GM23338 (cell line): Measurements from ENCODE around the gene HTR3C. TPM values are rescaled to one million over a fixed set of nuclear protein-coding genes. Genes with fewer than 3 reads are reported as not detected.

Experiments used
- ATAC-seq: fragments of 200-7000 bp; cut with Tn5 transposase; 3 replicates; pipeline ENCODE4 v1.9.1; 2020
- DNase-seq: peaks from one replicate; pipeline ENCODE4 v3.0.0-alpha.2; 2015; ENCODE audit warnings: low spot score
- H2AFZ ChIP-seq: fragments of 200-600 bp; sonication (generic); 2 replicates; pipeline ENCODE4 v1.8.0; 2016; ENCODE audit warnings: antibody characterized with exemption, mild to moderate bottlenecking, moderate library complexity
- H3F3A ChIP-seq: fragments of 200-600 bp; sonication (generic); replicated peaks from 2 replicates; pipeline ENCODE4 v1.8.0; 2017; ENCODE audit warnings: antibody characterized with exemption, mixed run types, low read depth
- H3K27ac ChIP-seq: fragments of 200-600 bp; sonication (generic); 2 replicates; pipeline ENCODE4 v1.6.1; 2016; ENCODE audit warnings: low read depth
- H3K27me3 ChIP-seq: fragments of 200-600 bp; sonication (generic); 2 replicates; pipeline ENCODE4 v1.8.0; 2016; ENCODE audit warnings: mild to moderate bottlenecking, mixed run types, moderate library complexity; ENCODE audit not compliant: insufficient read depth
- H3K36me3 ChIP-seq: fragments of 200-600 bp; sonication (generic); 2 replicates; pipeline ENCODE4 v1.8.0; 2016; ENCODE audit warnings: mild to moderate bottlenecking; ENCODE audit not compliant: insufficient read depth
- H3K4me1 ChIP-seq: fragments of 200-600 bp; sonication (generic); 2 replicates; pipeline ENCODE4 v1.8.0; 2016; ENCODE audit warnings: mild to moderate bottlenecking, moderate library complexity; ENCODE audit not compliant: insufficient read depth
- H3K4me2 ChIP-seq: fragments of 200-600 bp; sonication (generic); 2 replicates; pipeline ENCODE4 v1.7.1; 2017; ENCODE audit warnings: mixed run types
- H3K4me3 ChIP-seq: fragments of 200-600 bp; sonication (generic); 2 replicates; pipeline ENCODE4 v1.6.1; 2016; ENCODE audit warnings: mixed run types
- H3K79me2 ChIP-seq: fragments of 200-600 bp; sonication (generic); replicated peaks from 2 replicates; pipeline ENCODE4 v1.8.0; 2017; ENCODE audit warnings: mild to moderate bottlenecking; ENCODE audit not compliant: insufficient read depth
- H3K9me2 ChIP-seq: fragments of 200-600 bp; sonication (generic); 2 replicates; pipeline ENCODE4 v1.8.0; 2017; ENCODE audit not compliant: insufficient read depth
- H4K20me1 ChIP-seq: fragments of 200-600 bp; sonication (generic); replicated peaks from 2 replicates; pipeline ENCODE4 v1.8.0; 2017; ENCODE audit warnings: mild to moderate bottlenecking; ENCODE audit not compliant: insufficient read depth
- H3K27ac Mint-ChIP-seq: 2 replicates; pipeline ENCODE4 v1.8.0; 2020; ENCODE audit warnings: inconsistent platforms, mild to moderate bottlenecking, moderate library complexity, mixed read lengths
- H3K27me3 Mint-ChIP-seq: 3 replicates; pipeline ENCODE4 v1.8.0; 2022; ENCODE audit warnings: low read depth, mild to moderate bottlenecking, moderate library complexity, mixed read lengths, inconsistent platforms; ENCODE audit not compliant: insufficient read depth, poor library complexity
- H3K36me3 Mint-ChIP-seq: 3 replicates; pipeline ENCODE4 v1.8.0; 2021; ENCODE audit warnings: low read depth, mild to moderate bottlenecking, inconsistent platforms, moderate library complexity, mixed read lengths
- H3K4me1 Mint-ChIP-seq: 3 replicates; pipeline ENCODE4 v1.8.0; 2020; ENCODE audit warnings: mild to moderate bottlenecking, inconsistent platforms, mixed read lengths
- H3K4me3 Mint-ChIP-seq: 3 replicates; pipeline ENCODE4 v1.8.0; 2021; ENCODE audit warnings: moderate library complexity, mild to moderate bottlenecking, inconsistent platforms, mixed read lengths
- H3K9me3 Mint-ChIP-seq: 3 replicates; pipeline ENCODE4 v1.8.0; 2020; ENCODE audit warnings: moderate library complexity, mild to moderate bottlenecking, inconsistent platforms, mixed read lengths
- CREB1 ChIP-seq: fragments of 250-450 bp; sonication (Bioruptor Pico); IDR thresholded peaks from 2 replicates; pipeline ENCODE4 v1.5.0; 2020; ENCODE audit warnings: low read depth, mild to moderate bottlenecking, moderate library complexity
- EZH2phosphoT487 ChIP-seq: fragments of 200-600 bp; sonication (generic); IDR thresholded peaks from one replicate; pipeline ENCODE4 v1.8.1; 2018; ENCODE audit warnings: antibody characterized with exemption; ENCODE audit not compliant: unreplicated experiment
- JUNB ChIP-seq: IDR thresholded peaks from one replicate; pipeline ENCODE4 v1.6.1; 2016; ENCODE audit warnings: antibody characterized with exemption; ENCODE audit not compliant: unreplicated experiment
- ZNF462 ChIP-seq: fragments of 250-450 bp; sonication (Bioruptor Pico); IDR thresholded peaks from 2 replicates; pipeline ENCODE4 v1.5.0; 2020; ENCODE audit warnings: mild to moderate bottlenecking, moderate library complexity
- polyA plus RNA-seq: library from polyadenylated mRNA; unstranded; fragments of >200 nt; fragmentation: Nextera tagmentation; extraction: Ambion mirVana; gene quantifications from 2 replicates; pipeline ENCODE4 v1.2.1, GENCODE V29; 2016
- total RNA-seq: library from RNA; depleted of rRNA; stranded (reverse); fragments of >200 nt; shearing (Covaris generic); gene quantifications from 2 replicates; pipeline ENCODE4 v1.2.3, GENCODE V29; 2014

Gene HTR3C
- total and polyA plus RNA-seq, 2 experiments from 2014 or later, result not detected

- TF ChIP-seq CREB1 (CRISPR knock-in tag) (no peak), ZNF462 (CRISPR knock-in tag) (no peak), JUNB (no peak)
- no peak overlapping the region for H3K4me2 ChIP-seq
- H3K27me3 Mint-ChIP-seq, result peaks cover 4% of the 10 kb centered on the region
- H4K20me1 ChIP-seq, result no peaks in the 10 kb centered on the region
- H3K36me3 Mint-ChIP-seq, result no peaks in the 10 kb centered on the region
- ATAC-seq (no peak), DNase-seq (no peak)
- H3K27ac Mint-ChIP-seq, result no peak overlapping the region
- no peak overlapping the region for H3K27ac ChIP-seq
- no peaks in the 10 kb centered on the region for H3K4me1 Mint-ChIP-seq
- H3K9me2 ChIP-seq, result no peaks in the 10 kb centered on the region
- no peaks in the 10 kb centered on the region for H3K79me2 ChIP-seq
- no peaks in the 10 kb centered on the region for H3K27me3 ChIP-seq
- H3K36me3 ChIP-seq, result no peaks in the 10 kb centered on the region
- H3K9me3 Mint-ChIP-seq, result no peaks in the 10 kb centered on the region; the same call in 2 of the 3 replicates
- H3F3A ChIP-seq, result no peaks in the 10 kb centered on the region
- no peaks in the 10 kb centered on the region for H3K4me1 ChIP-seq
- peak overlapping the region; percentile 47; the same call in 1 of the 2 replicates for H2AFZ ChIP-seq
- H3K4me3 Mint-ChIP-seq, result no peak overlapping the region
- no peak overlapping the region for H3K4me3 ChIP-seq
These were observed 22.3 kb upstream of the HTR3C start for GRCh38 chr3:184030536-184030935.

GRCh38 chr3:184031187-184031792 is 21.6 kb upstream of the HTR3C start, which contains the start of gene HTR3D:
Gene HTR3D, plus strand, starts transcription at chr3:184031742. Its CDS starts 0 bp downstream, at chr3:184031742.
- peak within 1 kb of the TSS; percentile 47; the same call in 1 of the 2 replicates for H2AFZ ChIP-seq
- ATAC-seq, result no peak
- H3F3A ChIP-seq, result no peaks in the 10 kb centered on the region
- Mint-ChIP-seq H3K4me1 (no peaks in the 10 kb centered on the region), H3K4me3 (no peak within 1 kb of the TSS), H3K27me3 (peaks cover 4% of the 10 kb centered on the region), H3K36me3 (no peaks in the 10 kb centered on the region), H3K9me3 (no peaks in the 10 kb centered on the region; the same call in 2 of the 3 replicates), H3K27ac (no peak within 1 kb of the TSS)
- H4K20me1 ChIP-seq, result no peaks in the 10 kb centered on the region
- H3K27me3 ChIP-seq, result no peaks in the 10 kb centered on the region
- H3K4me2 ChIP-seq, result no peak within 1 kb of the TSS
- H3K4me1 ChIP-seq, result no peaks in the 10 kb centered on the region
- H3K9me2 ChIP-seq, result no peaks in the 10 kb centered on the region
- DNase-seq, result no peak
- H3K27ac ChIP-seq, result no peak within 1 kb of the TSS
- no peaks in the 10 kb centered on the region for H3K79me2 ChIP-seq
- H3K4me3 ChIP-seq, result no peak within 1 kb of the TSS
- no peaks in the 10 kb centered on the region for H3K36me3 ChIP-seq
- TF ChIP-seq EZH2phosphoT487 (no peak), ZNF462 (CRISPR knock-in tag) (no peak)
